Breast epithelium (tissue), 4 donors: Measurements from ENCODE around the gene AGBL1. TPM values are rescaled to one million over a fixed set of nuclear protein-coding genes. Genes with fewer than 3 reads are reported as not detected.

Source experiments
- DNase-seq, 2 donors: peaks; one replicate each; pipeline ENCODE4 v3.0.0-alpha.2; 2019; ENCODE audit warnings: low spot score in 2 of 2
- H3K27ac ChIP-seq, 2 donors: fragments of 200-600 bp; sonication (generic) in 1 of 2; one replicate each; pipeline ENCODE4 v1.5.1; 2016 to 2019; ENCODE audit warnings: mild to moderate bottlenecking in 1 of 2
- H3K27me3 ChIP-seq, 2 donors: fragments of 200-600 bp; sonication (generic) in 1 of 2; one replicate each; pipeline versions ENCODE4 v1.5.1 to v1.6.0; 2017 to 2019; ENCODE audit warnings: control low read depth in 1 of 2, mild to moderate bottlenecking in 1 of 2
- H3K36me3 ChIP-seq: fragments of 200-600 bp; one replicate; pipeline ENCODE4 v1.5.1; 2019
- H3K4me1 ChIP-seq, 2 donors: fragments of 200-600 bp; sonication (generic); one replicate each; pipeline ENCODE4 v1.5.1; 2016 to 2019; ENCODE audit warnings: control low read depth in 1 of 2
- H3K4me3 ChIP-seq, 3 donors: fragments of 200-600 bp; sonication (generic); 1 replicate in 2 of 3; 2 replicates in 1 of 3; pipeline ENCODE4 v1.5.1; 2016 to 2019; ENCODE audit warnings: mild to moderate bottlenecking in 3 of 3, moderate library complexity in 2 of 3
- H3K9me3 ChIP-seq, 2 donors: fragments of 200-600 bp; sonication (generic) in 1 of 2; one replicate each; pipeline ENCODE4 v1.5.1; 2016 to 2019; ENCODE audit warnings: control low read depth in 1 of 2
- CTCF ChIP-seq, 3 donors: fragments of 450-650 bp; IDR thresholded peaks; one replicate each; pipeline ENCODE4 v1.5.1; 2016 to 2017; ENCODE audit warnings: antibody characterized with exemption in 3 of 3, mild to moderate bottlenecking in 3 of 3, moderate library complexity in 3 of 3
- POLR2A ChIP-seq: fragments of 450-650 bp; IDR thresholded peaks from one replicate; pipeline ENCODE4 v1.6.1; 2016; ENCODE audit warnings: antibody characterized with exemption, mild to moderate bottlenecking, moderate library complexity
- POLR2AphosphoS5 ChIP-seq, 3 donors: sonication (generic); formaldehyde crosslinking; IDR thresholded peaks; one replicate each; pipeline ENCODE4 v1.6.1; 2017; ENCODE audit warnings: antibody characterized with exemption in 3 of 3
- intact Hi-C: fragments of 100-400 bp; cut with DNase I; formaldehyde crosslinking; loops from one replicate; pipeline ENCODE4 v1.15.1; 2023; ENCODE audit warnings: low total_unique reads
- total RNA-seq, 3 donors: library from RNA; depleted of rRNA; stranded (reverse); fragments of >200 nt; gene quantifications; one replicate each; pipeline ENCODE4 v1.1.0, GENCODE V29; 2016

Gene AGBL1
- total RNA-seq, 3 donors from 2014 or later: not detected

- no peak for DNase-seq
- Histone ChIP-seq H3K27me3 (peaks cover 0 to 5% of the 10 kb centered on the region in 2 donors), H3K4me3 (no peak overlapping the region), H3K27ac (no peak overlapping the region), H3K4me1 (no peaks in the 10 kb centered on the region), H3K9me3 (no peaks in the 10 kb centered on the region), H3K36me3 (no peaks in the 10 kb centered on the region)
- TF ChIP-seq POLR2AphosphoS5 (IDR thresholded peaks at IDR 0.05) (no peak), CTCF (IDR thresholded peaks at IDR 0.05) (no peak), POLR2A (no peak)
- intact Hi-C loops: no loop called here
Observed at GRCh38 chr15:86164232-86164898, 84.7 kb downstream of the AGBL1 start.

GRCh38 chr15:86165265-86166211 lies 85.9 kb downstream of the AGBL1 start:
- no peak overlapping the region for H3K27ac ChIP-seq
- no peak for DNase-seq

GRCh38 chr15:86167841-86168240 lies 88.2 kb downstream of the AGBL1 start:
- intact Hi-C loops: no loop called here
- no peak overlapping the region for H3K4me3 ChIP-seq
- TF ChIP-seq POLR2AphosphoS5 (IDR thresholded peaks at IDR 0.05) (no peak), POLR2A (no peak), CTCF (IDR thresholded peaks at IDR 0.05) (no peak)

More at GRCh38 chr15:86165265-86166211, 85.9 kb downstream of the AGBL1 start:
- no peak overlapping the region for H3K4me3 ChIP-seq
- H3K27me3 ChIP-seq: peaks cover 0 to 5% of the 10 kb centered on the region in 2 donors
- no peaks in the 10 kb centered on the region for H3K36me3 ChIP-seq
- TF ChIP-seq POLR2A: no peak
- TF ChIP-seq POLR2AphosphoS5 (IDR thresholded peaks at IDR 0.05): no peak
- no peak for TF ChIP-seq CTCF (IDR thresholded peaks at IDR 0.05)
- H3K4me1 ChIP-seq: no peaks in the 10 kb centered on the region
- intact Hi-C loops: no loop called here
- H3K9me3 ChIP-seq: no peaks in the 10 kb centered on the region

GRCh38 chr15:86178845-86179244 lies 99.2 kb downstream of the AGBL1 start:
- no peak for TF ChIP-seq CTCF (IDR thresholded peaks at IDR 0.05)
- TF ChIP-seq POLR2AphosphoS5 (IDR thresholded peaks at IDR 0.05): no peak
- no peak for TF ChIP-seq POLR2A
- H3K4me1 ChIP-seq: no peaks in the 10 kb centered on the region

More at GRCh38 chr15:86167841-86168240, 88.2 kb downstream of the AGBL1 start:
- Histone ChIP-seq H3K4me1 (no peaks in the 10 kb centered on the region), H3K27ac (no peak overlapping the region), H3K27me3 (no peaks in the 10 kb centered on the region), H3K36me3 (no peaks in the 10 kb centered on the region), H3K9me3 (no peaks in the 10 kb centered on the region)
- no peak for DNase-seq

More at GRCh38 chr15:86178845-86179244, 99.2 kb downstream of the AGBL1 start:
- Histone ChIP-seq H3K4me3 (no peak overlapping the region), H3K9me3 (peaks cover 0 to 16% of the 10 kb centered on the region in 2 donors), H3K27ac (no peak overlapping the region), H3K36me3 (no peaks in the 10 kb centered on the region), H3K27me3 (peaks cover 0 to 3% of the 10 kb centered on the region in 2 donors)
- intact Hi-C loops: no loop called here
- no peak for DNase-seq
